ENCODE results near the gene LRRC18.

The LRRC18 gene

DNA sequence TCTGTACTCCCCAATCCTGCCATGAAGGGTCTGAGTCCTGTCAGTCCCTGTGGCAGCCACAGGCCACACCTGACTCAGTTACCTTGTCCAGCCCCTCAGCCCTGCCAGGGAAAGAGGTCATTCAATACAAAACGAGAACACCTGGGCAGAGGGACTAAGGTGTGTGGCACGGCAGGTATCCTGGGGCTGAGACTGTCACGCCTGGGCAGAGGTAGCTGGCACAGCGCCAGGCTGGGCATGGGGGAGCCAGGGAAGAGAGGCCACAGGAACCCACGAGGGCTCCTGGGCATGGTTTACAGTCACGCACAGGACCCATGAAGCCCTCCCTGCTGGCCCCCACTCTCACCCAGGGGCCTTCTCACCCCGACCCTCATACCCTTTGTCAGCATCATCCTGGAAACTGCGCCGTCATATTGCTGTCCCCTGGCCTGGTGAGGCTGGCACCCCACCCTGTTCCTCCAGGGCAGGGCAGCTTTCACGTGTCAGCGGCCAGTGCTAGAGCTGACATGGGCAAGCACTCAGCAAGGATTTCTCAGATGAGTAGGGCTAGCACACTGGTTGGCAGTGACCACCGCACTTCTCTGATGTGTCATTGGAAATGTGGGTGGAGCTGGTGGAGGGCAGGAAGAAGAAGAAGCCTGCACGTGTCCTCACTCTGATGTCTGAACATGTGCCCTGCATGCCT is 42.7 kb downstream of the LRRC18 start:
- H3K27me3 ChIP-seq (ENCODE audit: insufficient read depth, low read length): peaks cover 15% of the 10 kb centered on the region; the same call in 1 of the 2 replicates
- no peaks in the 10 kb centered on the region for H3K79me2 ChIP-seq (ENCODE audit: control insufficient read depth, insufficient read depth, low read length, unreplicated experiment)
- no peak overlapping the region for H2AFZ ChIP-seq (ENCODE audit: low read length, unreplicated experiment)
- no peak overlapping the region for H3K27ac ChIP-seq (ENCODE audit: low read depth, low read length)
- no peak overlapping the region for H3K4me3 ChIP-seq (ENCODE audit: low read depth, low read length)
- H3K36me3 ChIP-seq (ENCODE audit: insufficient read depth, low read length): no peaks in the 10 kb centered on the region
- no peaks in the 10 kb centered on the region for H3K4me1 ChIP-seq (ENCODE audit: control insufficient read depth, insufficient read depth, low read length, unreplicated experiment)

GRCh38 chr10:48895803-48896195 is 43.8 kb downstream of the LRRC18 start:
- no peak overlapping the region for H2AFZ ChIP-seq (ENCODE audit: low read length, unreplicated experiment)
- no peak overlapping the region for H3K27ac ChIP-seq (ENCODE audit: low read depth, low read length)
- H3K4me1 ChIP-seq (ENCODE audit: control insufficient read depth, insufficient read depth, low read length, unreplicated experiment): no peaks in the 10 kb centered on the region
- no peaks in the 10 kb centered on the region for H3K36me3 ChIP-seq (ENCODE audit: insufficient read depth, low read length)
- H3K4me3 ChIP-seq (ENCODE audit: low read depth, low read length): no peak overlapping the region
- peaks cover 19% of the 10 kb centered on the region; the same call in 1 of the 2 replicates for H3K27me3 ChIP-seq (ENCODE audit: insufficient read depth, low read length)
- H3K79me2 ChIP-seq (ENCODE audit: control insufficient read depth, insufficient read depth, low read length, unreplicated experiment): no peaks in the 10 kb centered on the region

DNA sequence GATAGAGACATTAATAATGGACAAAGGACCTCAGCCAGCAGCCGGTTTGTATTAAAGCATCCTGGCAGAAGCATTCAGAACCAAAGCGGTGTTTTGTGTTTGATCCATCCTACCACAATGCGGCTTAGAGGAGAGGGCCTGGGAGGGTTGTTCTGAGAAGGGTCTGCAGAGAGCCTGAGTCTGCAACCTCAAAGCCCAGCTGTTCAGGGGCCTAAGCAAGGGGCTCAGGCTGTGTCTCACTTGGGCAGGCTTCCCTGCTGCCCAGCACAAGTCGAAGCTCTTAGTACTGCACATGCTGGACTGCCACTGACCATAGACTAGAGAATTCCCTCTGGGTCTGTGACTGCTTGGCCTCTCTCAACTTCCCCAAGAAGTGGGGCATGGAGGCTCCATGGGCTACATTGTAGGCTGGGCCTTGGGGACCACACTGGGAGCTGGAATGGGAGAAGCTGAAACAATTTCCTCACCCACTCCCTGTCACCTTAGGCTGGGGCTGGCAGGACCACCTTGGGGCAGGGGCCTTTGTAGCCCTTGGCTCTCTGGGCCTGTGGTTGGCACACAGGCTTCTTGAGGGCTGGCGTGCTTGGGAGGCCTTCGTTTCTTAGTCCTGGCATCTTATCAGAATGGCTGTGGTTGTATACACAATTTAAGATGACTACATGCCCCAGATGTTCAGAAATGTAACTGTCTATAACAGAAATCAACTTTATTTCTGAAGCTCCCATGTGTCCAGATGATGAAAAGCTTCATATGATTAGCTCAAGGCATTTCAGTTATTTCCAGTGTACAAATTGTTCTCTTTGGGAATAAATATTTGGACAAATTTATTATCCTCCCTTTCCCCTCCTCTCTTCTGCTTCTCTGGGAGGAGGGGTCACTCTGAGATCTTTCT is 44.5 kb downstream of the LRRC18 start:
- Histone ChIP-seq H2AFZ (ENCODE audit: low read length, unreplicated experiment) (no peak overlapping the region), H3K36me3 (ENCODE audit: insufficient read depth, low read length) (no peaks in the 10 kb centered on the region), H3K27ac (ENCODE audit: low read depth, low read length) (no peak overlapping the region), H3K4me1 (ENCODE audit: control insufficient read depth, insufficient read depth, low read length, unreplicated experiment) (no peaks in the 10 kb centered on the region), H3K79me2 (ENCODE audit: control insufficient read depth, insufficient read depth, low read length, unreplicated experiment) (no peaks in the 10 kb centered on the region), H3K27me3 (ENCODE audit: insufficient read depth, low read length) (peaks cover 17% of the 10 kb centered on the region; the same call in 1 of the 2 replicates), H3K4me3 (ENCODE audit: low read depth, low read length) (no peak overlapping the region)

DNA sequence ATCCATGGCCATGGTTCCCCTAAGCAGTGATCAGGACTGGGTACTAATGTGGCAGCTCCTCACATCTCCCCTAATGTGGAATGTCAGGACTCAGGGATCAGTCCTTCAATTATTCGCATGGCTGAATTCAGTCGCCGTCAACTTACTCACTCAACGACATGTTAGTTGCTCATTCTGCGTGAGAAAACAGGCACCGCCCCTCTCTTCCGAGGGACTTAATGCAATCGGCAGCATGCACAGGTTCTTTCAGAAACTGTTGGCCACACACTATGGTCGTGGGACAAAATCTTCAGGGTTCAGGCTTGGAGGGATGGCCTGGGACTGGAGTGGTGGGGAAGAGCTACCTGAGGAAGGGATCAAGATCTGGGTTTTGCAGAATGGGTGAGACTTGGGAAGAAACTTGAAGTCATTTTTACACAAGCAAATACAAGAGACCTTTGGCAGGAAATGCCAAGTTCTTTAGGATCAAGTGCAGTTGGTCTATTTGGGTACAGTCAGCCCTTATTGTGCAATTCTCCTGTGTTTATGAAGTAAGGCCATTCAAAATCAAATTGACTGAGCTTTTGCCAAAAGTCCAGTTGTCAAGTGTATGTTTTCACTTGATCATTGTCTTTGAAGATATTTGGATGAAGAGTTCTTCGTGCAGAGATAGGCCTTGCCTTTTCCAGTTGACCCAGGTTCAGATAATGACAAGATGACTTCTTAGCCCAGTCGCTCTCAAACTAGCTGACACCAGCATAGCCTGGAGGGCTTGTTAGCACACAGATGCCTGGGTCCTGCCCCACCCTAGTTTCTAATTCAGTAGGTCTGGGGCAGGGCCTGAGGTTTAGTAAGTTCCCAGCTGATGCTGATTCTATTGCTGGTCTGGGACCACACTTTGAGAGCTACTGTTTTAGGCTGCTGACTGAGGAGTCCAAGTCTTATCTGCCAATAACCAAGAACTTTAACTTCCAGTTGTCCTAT is 48.5 kb downstream of the LRRC18 start:
- no peaks in the 10 kb centered on the region for H3K36me3 ChIP-seq (ENCODE audit: insufficient read depth, low read length)
- peaks cover 26% of the 10 kb centered on the region; the same call in 1 of the 2 replicates for H3K27me3 ChIP-seq (ENCODE audit: insufficient read depth, low read length)
- H3K4me3 ChIP-seq (ENCODE audit: low read depth, low read length): no peak overlapping the region
- H3K79me2 ChIP-seq (ENCODE audit: control insufficient read depth, insufficient read depth, low read length, unreplicated experiment): no peaks in the 10 kb centered on the region
- H3K4me1 ChIP-seq (ENCODE audit: control insufficient read depth, insufficient read depth, low read length, unreplicated experiment): no peaks in the 10 kb centered on the region
- no peak overlapping the region for H3K27ac ChIP-seq (ENCODE audit: low read depth, low read length)
- no peak overlapping the region for H2AFZ ChIP-seq (ENCODE audit: low read length, unreplicated experiment)

GRCh38 chr10:48887982-48888381 is 51.7 kb downstream of the LRRC18 start:
- Histone ChIP-seq H3K79me2 (ENCODE audit: control insufficient read depth, insufficient read depth, low read length, unreplicated experiment) (no peaks in the 10 kb centered on the region), H3K27me3 (ENCODE audit: insufficient read depth, low read length) (peaks cover 22% of the 10 kb centered on the region; the same call in 1 of the 2 replicates), H3K4me3 (ENCODE audit: low read depth, low read length) (no peak overlapping the region), H3K4me1 (ENCODE audit: control insufficient read depth, insufficient read depth, low read length, unreplicated experiment) (no peaks in the 10 kb centered on the region), H3K27ac (ENCODE audit: low read depth, low read length) (no peak overlapping the region), H2AFZ (ENCODE audit: low read length, unreplicated experiment) (no peak overlapping the region), H3K36me3 (ENCODE audit: insufficient read depth, low read length) (no peaks in the 10 kb centered on the region)

GRCh38 chr10:48885376-48885775 is 54.3 kb downstream of the LRRC18 start:
- Histone ChIP-seq H3K79me2 (ENCODE audit: control insufficient read depth, insufficient read depth, low read length, unreplicated experiment) (no peaks in the 10 kb centered on the region), H3K27me3 (ENCODE audit: insufficient read depth, low read length) (peaks cover 19% of the 10 kb centered on the region; the same call in 1 of the 2 replicates), H3K4me3 (ENCODE audit: low read depth, low read length) (no peak overlapping the region), H3K36me3 (ENCODE audit: insufficient read depth, low read length) (no peaks in the 10 kb centered on the region), H3K27ac (ENCODE audit: low read depth, low read length) (no peak overlapping the region), H2AFZ (ENCODE audit: low read length, unreplicated experiment) (no peak overlapping the region), H3K4me1 (ENCODE audit: control insufficient read depth, insufficient read depth, low read length, unreplicated experiment) (no peaks in the 10 kb centered on the region)

GRCh38 chr10:48884179-48885045 is 55.2 kb downstream of the LRRC18 start:
- Histone ChIP-seq H3K36me3 (ENCODE audit: insufficient read depth, low read length) (no peaks in the 10 kb centered on the region), H3K79me2 (ENCODE audit: control insufficient read depth, insufficient read depth, low read length, unreplicated experiment) (no peaks in the 10 kb centered on the region), H2AFZ (ENCODE audit: low read length, unreplicated experiment) (no peak overlapping the region), H3K4me1 (ENCODE audit: control insufficient read depth, insufficient read depth, low read length, unreplicated experiment) (no peaks in the 10 kb centered on the region), H3K4me3 (ENCODE audit: low read depth, low read length) (no peak overlapping the region), H3K27ac (ENCODE audit: low read depth, low read length) (no peak overlapping the region), H3K27me3 (ENCODE audit: insufficient read depth, low read length) (peaks cover 19% of the 10 kb centered on the region; the same call in 1 of the 2 replicates)

DNA sequence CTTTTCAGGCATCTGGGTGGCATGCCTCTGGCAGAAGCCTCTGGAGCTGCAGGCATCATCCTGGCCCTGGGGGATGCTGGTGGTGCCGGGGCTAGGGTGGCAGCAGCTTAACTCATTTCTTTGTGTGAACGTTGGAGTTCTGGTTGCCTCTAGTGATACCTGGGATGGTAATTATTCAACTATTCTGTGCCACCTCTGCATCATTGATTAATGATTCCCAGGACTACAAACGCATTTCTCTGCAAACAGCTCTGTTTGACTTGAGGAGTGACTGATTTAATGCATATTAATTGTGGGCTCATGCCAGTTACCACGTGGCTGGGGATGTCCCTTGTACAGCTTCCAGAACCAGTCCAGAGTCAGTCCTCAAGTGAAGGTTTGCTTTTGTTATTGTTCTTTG is 55.9 kb downstream of the LRRC18 start:
- Histone ChIP-seq H2AFZ (ENCODE audit: low read length, unreplicated experiment) (no peak overlapping the region), H3K4me3 (ENCODE audit: low read depth, low read length) (no peak overlapping the region), H3K27me3 (ENCODE audit: insufficient read depth, low read length) (peaks cover 13% of the 10 kb centered on the region; the same call in 1 of the 2 replicates), H3K27ac (ENCODE audit: low read depth, low read length) (no peak overlapping the region), H3K79me2 (ENCODE audit: control insufficient read depth, insufficient read depth, low read length, unreplicated experiment) (no peaks in the 10 kb centered on the region), H3K4me1 (ENCODE audit: control insufficient read depth, insufficient read depth, low read length, unreplicated experiment) (no peaks in the 10 kb centered on the region), H3K36me3 (ENCODE audit: insufficient read depth, low read length) (no peaks in the 10 kb centered on the region)

GRCh38 chr10:48882881-48883280 is 56.8 kb downstream of the LRRC18 start:
- H3K4me1 ChIP-seq (ENCODE audit: control insufficient read depth, insufficient read depth, low read length, unreplicated experiment): no peaks in the 10 kb centered on the region
- H3K36me3 ChIP-seq (ENCODE audit: insufficient read depth, low read length): no peaks in the 10 kb centered on the region
- H3K4me3 ChIP-seq (ENCODE audit: low read depth, low read length): no peak overlapping the region
- H3K27ac ChIP-seq (ENCODE audit: low read depth, low read length): no peak overlapping the region
- H3K79me2 ChIP-seq (ENCODE audit: control insufficient read depth, insufficient read depth, low read length, unreplicated experiment): no peaks in the 10 kb centered on the region
- H2AFZ ChIP-seq (ENCODE audit: low read length, unreplicated experiment): no peak overlapping the region
- peaks cover 8% of the 10 kb centered on the region; the same call in 1 of the 2 replicates for H3K27me3 ChIP-seq (ENCODE audit: insufficient read depth, low read length)

All from ACC112 (cell line).